PFSK-1 (cell line): Measurements from ENCODE around the gene GALNT15.

Experiments used
- REST ChIP-seq, 2 experiments: IDR thresholded peaks; 2 replicates each; pipeline versions ENCODE4 v1.6.1 to v1.8.0; 2011 to 2012; ENCODE audit warnings: low read depth in 2 of 2, low read length in 2 of 2, control low read depth in 1 of 2, inconsistent platforms in 1 of 2, mild to moderate bottlenecking in 1 of 2, moderate library complexity in 1 of 2; ENCODE audit not compliant: insufficient read depth in 1 of 2
- TAF1 ChIP-seq: IDR thresholded peaks from 2 replicates; pipeline ENCODE4 v1.6.1; 2012; ENCODE audit warnings: low read length, control low read depth, borderline replicate concordance; ENCODE audit not compliant: insufficient read depth

GRCh38 chr3:16189201-16189600, 14.7 kb downstream of the GALNT15 start:
- TF ChIP-seq REST (IDR thresholded peaks at IDR 0.05; ENCODE audit: insufficient read depth in 1 of 2, low read depth in 2 of 2, low read length in 2 of 2) = no peak
- no peak for TF ChIP-seq TAF1
